Fibroblast of lung (primary cell): Measurements from ENCODE around the gene GLUL. TPM values are rescaled to one million over a fixed set of nuclear protein-coding genes. Genes with fewer than 3 reads are reported as not detected.

ENCODE experiments used
- DNase-seq, 2 donors: peaks; one replicate each; pipeline versions ENCODE4 v3.0.0 to v3.0.0-alpha.2; 2010; ENCODE audit warnings: low read depth in 2 of 2
- H2AFZ ChIP-seq: 2 replicates; pipeline ENCODE4 v1.5.1; 2012; ENCODE audit warnings: low read length, control low read depth, inconsistent platforms
- H3K27ac ChIP-seq: 2 replicates; pipeline ENCODE4 v1.5.1; 2011; ENCODE audit warnings: low read length, control low read depth; ENCODE audit not compliant: insufficient read depth
- H3K27me3 ChIP-seq: 2 replicates; pipeline ENCODE4 v1.5.1; 2011; ENCODE audit warnings: mild to moderate bottlenecking, low read length; ENCODE audit not compliant: control insufficient read depth, insufficient read depth
- H3K36me3 ChIP-seq: 2 replicates; pipeline ENCODE4 v1.5.1; 2011; ENCODE audit warnings: low read length; ENCODE audit not compliant: control insufficient read depth, insufficient read depth
- H3K4me1 ChIP-seq: 2 replicates; pipeline ENCODE4 v1.5.1; 2011; ENCODE audit warnings: low read length; ENCODE audit not compliant: control insufficient read depth, insufficient read depth; ENCODE audit errors: extremely low read depth
- H3K4me2 ChIP-seq: 2 replicates; pipeline ENCODE4 v1.5.1; 2011; ENCODE audit warnings: low read length, control low read depth; ENCODE audit not compliant: insufficient read depth; ENCODE audit errors: extremely low read depth
- H3K4me3 ChIP-seq, 4 experiments: fragments of 200-600 bp in 1 of 4; sonication (generic) in 1 of 4; replicated peaks in 1 of 4; 2 replicates each; pipeline ENCODE4 v1.5.1; 2011 to 2016; ENCODE audit warnings: low read length in 4 of 4, low read depth in 3 of 4, mild to moderate bottlenecking in 3 of 4, control low read depth in 2 of 4, inconsistent platforms in 1 of 4, mixed read lengths in 1 of 4; ENCODE audit not compliant: insufficient read depth in 1 of 4; ENCODE audit errors: control extremely low read depth in 1 of 4
- H3K79me2 ChIP-seq: 2 replicates; pipeline ENCODE4 v1.5.1; 2012; ENCODE audit warnings: mild to moderate bottlenecking, low read length, inconsistent platforms; ENCODE audit not compliant: control insufficient read depth, insufficient read depth
- H3K9ac ChIP-seq: 2 replicates; pipeline ENCODE4 v1.5.1; 2011; ENCODE audit warnings: mild to moderate bottlenecking, low read length, control low read depth; ENCODE audit not compliant: insufficient read depth
- H3K9me3 ChIP-seq: 2 replicates; pipeline ENCODE4 v1.5.1; 2012; ENCODE audit warnings: low read depth, low read length; ENCODE audit not compliant: control insufficient read depth, insufficient read depth
- H4K20me1 ChIP-seq: 2 replicates; pipeline ENCODE4 v1.5.1; 2011; ENCODE audit warnings: low read length; ENCODE audit not compliant: control insufficient read depth, insufficient read depth; ENCODE audit errors: extremely low read depth
- EZH2 ChIP-seq: IDR thresholded peaks from 2 replicates; pipeline ENCODE4 v1.5.1; 2012; ENCODE audit warnings: low read length, control low read depth, mild to moderate bottlenecking; ENCODE audit errors: missing control alignments
- polyA plus RNA-seq, 2 donors: library from polyadenylated mRNA; depleted of rRNA in 1 of 2; stranded (reverse) in 1 of 2; unstranded in 1 of 2; fragments of >200 nt; gene quantifications; 2 replicates each; pipeline ENCODE4 v1.2.1, GENCODE V29; 2011 to 2012; ENCODE audit warnings: missing spikeins in 1 of 2
- total RNA-seq: library from RNA; depleted of rRNA; stranded (reverse); fragments of >200 nt; gene quantifications from 2 replicates; pipeline ENCODE4 v1.2.1, GENCODE V29; 2014
- TF ChIP-seq, protein P1 (sequence below), 2 donors: IDR thresholded peaks in 1 of 2; conservative IDR thresholded peaks in 1 of 2; 1 replicate in 1 of 2; 2 replicates in 1 of 2; pipeline ENCODE4 v1.5.1; 2011 to 2012; ENCODE audit warnings: low read length in 2 of 2, control low read depth in 1 of 2, inconsistent platforms in 1 of 2, low read depth in 1 of 2, mild to moderate bottlenecking in 1 of 2

The GLUL gene
- total and polyA plus RNA-seq, 2 donors (not counting 1 experiment from before 2014, with no cell fraction given): 187 to 523 TPM

DNA sequence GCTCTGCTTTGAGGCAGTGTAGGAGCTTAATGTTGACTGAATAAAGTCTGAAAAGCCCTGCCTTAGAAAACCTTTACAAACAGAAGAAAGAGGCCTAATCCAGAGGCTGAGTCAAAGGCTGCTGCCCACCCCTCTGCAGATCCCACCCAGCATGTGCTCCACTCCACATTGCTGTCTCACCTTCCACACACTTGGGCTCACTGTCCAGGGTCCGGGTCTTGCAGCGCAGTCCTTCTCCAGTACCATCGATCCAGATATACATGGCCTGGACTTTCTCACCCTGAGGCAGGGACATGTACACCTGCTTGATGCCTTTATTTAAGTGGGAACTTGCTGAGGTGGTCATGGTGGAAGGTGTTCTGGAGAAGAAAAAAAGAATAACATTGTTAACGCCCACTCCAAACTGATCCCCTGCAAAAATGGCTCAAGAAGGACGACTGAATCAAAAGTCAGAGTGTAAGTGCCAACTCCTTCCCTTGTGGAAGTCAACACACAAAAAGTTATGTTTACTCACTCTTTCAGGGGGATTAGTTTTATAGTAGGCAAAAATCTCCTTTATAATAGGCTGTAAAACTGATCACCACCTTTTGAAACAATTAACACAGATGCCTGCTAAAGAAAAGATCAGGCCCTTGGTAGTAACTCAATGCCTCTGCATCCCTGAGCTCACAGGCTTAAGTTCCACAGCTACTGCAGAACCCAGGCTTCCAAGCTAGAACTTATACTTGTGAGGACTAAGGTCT lies 3.0 kb downstream of the GLUL start:
- TF ChIP-seq EZH2: no peak
- TF ChIP-seq, protein P1, sequence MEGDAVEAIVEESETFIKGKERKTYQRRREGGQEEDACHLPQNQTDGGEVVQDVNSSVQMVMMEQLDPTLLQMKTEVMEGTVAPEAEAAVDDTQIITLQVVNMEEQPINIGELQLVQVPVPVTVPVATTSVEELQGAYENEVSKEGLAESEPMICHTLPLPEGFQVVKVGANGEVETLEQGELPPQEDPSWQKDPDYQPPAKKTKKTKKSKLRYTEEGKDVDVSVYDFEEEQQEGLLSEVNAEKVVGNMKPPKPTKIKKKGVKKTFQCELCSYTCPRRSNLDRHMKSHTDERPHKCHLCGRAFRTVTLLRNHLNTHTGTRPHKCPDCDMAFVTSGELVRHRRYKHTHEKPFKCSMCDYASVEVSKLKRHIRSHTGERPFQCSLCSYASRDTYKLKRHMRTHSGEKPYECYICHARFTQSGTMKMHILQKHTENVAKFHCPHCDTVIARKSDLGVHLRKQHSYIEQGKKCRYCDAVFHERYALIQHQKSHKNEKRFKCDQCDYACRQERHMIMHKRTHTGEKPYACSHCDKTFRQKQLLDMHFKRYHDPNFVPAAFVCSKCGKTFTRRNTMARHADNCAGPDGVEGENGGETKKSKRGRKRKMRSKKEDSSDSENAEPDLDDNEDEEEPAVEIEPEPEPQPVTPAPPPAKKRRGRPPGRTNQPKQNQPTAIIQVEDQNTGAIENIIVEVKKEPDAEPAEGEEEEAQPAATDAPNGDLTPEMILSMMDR (conservative IDR thresholded peaks at IDR 0.05 in 1 of 2, IDR thresholded peaks at IDR 0.05 in 1 of 2; ENCODE audit: low read depth in 1 of 2, low read length in 2 of 2): no peak
- H3K36me3 ChIP-seq: peaks cover 21% of the 10 kb centered on the region
- H3K79me2 ChIP-seq: peaks cover 36% of the 10 kb centered on the region
- H3K27me3 ChIP-seq: no peaks in the 10 kb centered on the region
- H3K4me2 ChIP-seq: peak overlapping the region; percentile 71
- DNase-seq: no peak
- peak overlapping the region; percentile 95 to 98 (median 96) for H3K4me3 ChIP-seq
- no peak overlapping the region for H3K27ac ChIP-seq
- no peak overlapping the region for H2AFZ ChIP-seq
- no peaks in the 10 kb centered on the region for H3K9me3 ChIP-seq
- no peak overlapping the region for H3K9ac ChIP-seq
- H3K4me1 ChIP-seq: peaks cover 4% of the 10 kb centered on the region
- peaks cover 5% of the 10 kb centered on the region for H4K20me1 ChIP-seq

DNA sequence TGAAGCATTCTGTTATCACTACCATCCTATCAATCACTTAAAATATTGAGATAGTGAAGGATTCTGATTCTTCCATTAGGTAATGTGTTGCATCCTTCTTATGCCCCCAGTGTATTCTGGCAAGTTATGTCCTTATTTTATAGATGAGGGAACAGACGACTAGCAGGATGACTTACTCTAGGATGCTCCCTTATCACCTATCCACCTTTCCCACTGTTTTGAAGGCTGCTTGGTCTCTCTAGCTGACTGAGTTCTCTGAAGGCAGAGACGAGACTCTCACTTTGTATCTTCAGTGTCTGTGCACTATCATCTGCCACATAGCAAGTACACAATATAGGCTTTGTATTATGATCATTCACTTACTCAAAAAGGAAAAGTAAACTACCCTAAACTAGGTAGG lies 4.0 kb downstream of the GLUL start:
- no peaks in the 10 kb centered on the region for H3K9me3 ChIP-seq
- H3K27ac ChIP-seq: no peak overlapping the region
- TF ChIP-seq EZH2: no peak
- TF ChIP-seq, protein P1 (conservative IDR thresholded peaks at IDR 0.05 in 1 of 2, IDR thresholded peaks at IDR 0.05 in 1 of 2; ENCODE audit: low read depth in 1 of 2, low read length in 2 of 2): no peak
- no peak overlapping the region for H3K4me3 ChIP-seq
- no peak overlapping the region for H3K9ac ChIP-seq
- no peaks in the 10 kb centered on the region for H3K27me3 ChIP-seq
- H4K20me1 ChIP-seq: peaks cover 5% of the 10 kb centered on the region
- DNase-seq: no peak
- H3K4me2 ChIP-seq: no peak overlapping the region
- peaks cover 1% of the 10 kb centered on the region for H3K4me1 ChIP-seq
- H2AFZ ChIP-seq: no peak overlapping the region
- peaks cover 36% of the 10 kb centered on the region for H3K79me2 ChIP-seq
- H3K36me3 ChIP-seq: peaks cover 21% of the 10 kb centered on the region

DNA sequence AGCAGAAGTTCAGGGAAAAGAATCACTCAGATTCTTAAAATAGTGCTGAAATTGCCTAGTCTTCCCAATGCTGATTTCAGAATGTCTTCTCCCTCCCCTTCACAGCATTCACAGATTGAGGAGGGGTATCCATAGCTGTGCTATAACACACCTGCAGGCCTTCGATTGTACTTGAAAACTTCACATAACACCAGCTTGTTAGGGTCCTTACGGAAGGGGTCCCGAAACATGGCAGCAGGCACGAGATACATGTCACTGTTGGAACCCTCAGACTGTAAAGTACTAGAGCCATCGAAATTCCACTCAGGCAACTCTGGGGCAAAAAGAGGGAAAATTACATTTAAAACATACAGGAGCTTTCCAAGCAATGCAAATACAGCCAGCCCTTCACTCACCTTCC lies 4.6 kb downstream of the GLUL start:
- H3K4me2 ChIP-seq: no peak overlapping the region
- no peak for DNase-seq
- H3K4me3 ChIP-seq: no peak overlapping the region
- H2AFZ ChIP-seq: no peak overlapping the region
- no peak overlapping the region for H3K27ac ChIP-seq
- H3K27me3 ChIP-seq: no peaks in the 10 kb centered on the region
- H3K9me3 ChIP-seq: no peaks in the 10 kb centered on the region
- peaks cover 5% of the 10 kb centered on the region for H4K20me1 ChIP-seq
- no peaks in the 10 kb centered on the region for H3K4me1 ChIP-seq
- no peak for TF ChIP-seq EZH2
- TF ChIP-seq, protein P1 (conservative IDR thresholded peaks at IDR 0.05 in 1 of 2, IDR thresholded peaks at IDR 0.05 in 1 of 2; ENCODE audit: low read depth in 1 of 2, low read length in 2 of 2): no peak
- peaks cover 25% of the 10 kb centered on the region for H3K36me3 ChIP-seq
- H3K79me2 ChIP-seq: peaks cover 36% of the 10 kb centered on the region
- no peak overlapping the region for H3K9ac ChIP-seq
